ENCODE results near the gene LIG1.

The LIG1 gene

GRCh38 chr19:48181505-48181904 is 11.4 kb upstream of the LIG1 start:
- DNase-seq = no peak

GRCh38 chr19:48176226-48176625 is 6.1 kb upstream of the LIG1 start:
- no peak for DNase-seq

- DNase-seq = no peak
Measured at GRCh38 chr19:48175578-48175977, 5.4 kb upstream of the LIG1 start.

GRCh38 chr19:48174445-48175030 is 4.4 kb upstream of the LIG1 start:
- DNase-seq = no peak

GRCh38 chr19:48171710-48172109 is 1.6 kb upstream of the LIG1 start:
- no peak for DNase-seq

- peak; percentile 1 for DNase-seq
Measured at GRCh38 chr19:48170817-48171347, 738 bp upstream of the LIG1 start.

- DNase-seq = peak; percentile 90
Measured at GRCh38 chr19:48169578-48169938, 586 bp downstream of the LIG1 start.

GRCh38 chr19:48168689-48169088 is 1.5 kb downstream of the LIG1 start:
- DNase-seq = no peak

- no peak for DNase-seq
Measured at GRCh38 chr19:48158210-48158790, 11.8 kb downstream of the LIG1 start.

- DNase-seq = no peak
Measured at GRCh38 chr19:48154003-48154402, 16.1 kb downstream of the LIG1 start.

GRCh38 chr19:48152551-48152950 is 17.6 kb downstream of the LIG1 start:
- peak; percentile 65 for DNase-seq

- no peak for DNase-seq
Measured at GRCh38 chr19:48149430-48149829, 20.7 kb downstream of the LIG1 start.

GRCh38 chr19:48148576-48148975 is 21.6 kb downstream of the LIG1 start:
- DNase-seq = no peak

- DNase-seq = no peak
Measured at GRCh38 chr19:48147597-48148175, 22.5 kb downstream of the LIG1 start.

GRCh38 chr19:48139053-48139452 is 31.1 kb downstream of the LIG1 start:
- DNase-seq = no peak

GRCh38 chr19:48137411-48137810 is 32.7 kb downstream of the LIG1 start:
- no peak for DNase-seq

GRCh38 chr19:48136547-48136946 is 33.6 kb downstream of the LIG1 start:
- no peak for DNase-seq

GRCh38 chr19:48135411-48135810 is 34.7 kb downstream of the LIG1 start:
- peak; percentile 4 for DNase-seq

- no peak for DNase-seq
Measured at GRCh38 chr19:48133094-48133493, 37.0 kb downstream of the LIG1 start.

- DNase-seq = no peak
Measured at GRCh38 chr19:48127561-48127960, 42.6 kb downstream of the LIG1 start.

GRCh38 chr19:48123907-48124651 is 46.1 kb downstream of the LIG1 start:
- DNase-seq = no peak

GRCh38 chr19:48122421-48122820 is 47.7 kb downstream of the LIG1 start:
- no peak for DNase-seq

- no peak for DNase-seq
Measured at GRCh38 chr19:48121909-48122371, 48.2 kb downstream of the LIG1 start.

GRCh38 chr19:48121066-48121465 is 49.1 kb downstream of the LIG1 start:
- DNase-seq = no peak
